M059J (cell line): ENCODE results near the gene CEACAM8. TPM values are rescaled to one million over a fixed set of nuclear protein-coding genes. Genes with fewer than 3 reads are reported as not detected.
"Not testable (repeated sequence)": the region's sequence is repeated elsewhere in the genome, so short reads cannot be mapped to it uniquely, and the experiment has no call there.

Experiments used
- DNase-seq: peaks from one replicate; pipeline ENCODE4 v3.0.0-alpha.2; 2012; ENCODE audit warnings: low read depth
- total RNA-seq: library from RNA; depleted of rRNA; stranded (reverse); fragments of >200 nt; shearing (Covaris generic); gene quantifications from 2 replicates; pipeline ENCODE4 v1.2.3, GENCODE V29; 2014

Gene CEACAM8
- total RNA-seq, 1 experiment from 2014 or later, result not detected

GRCh38 chr19:42573642-42574041 lies 21.1 kb downstream of the CEACAM8 start:
- no peak for DNase-seq

GRCh38 chr19:42571116-42571515 lies 23.6 kb downstream of the CEACAM8 start:
- no peak for DNase-seq

- DNase-seq, result no peak
These were observed 25.5 kb downstream of the CEACAM8 start for GRCh38 chr19:42569193-42569592.

- DNase-seq, result no peak
These were observed 26.7 kb downstream of the CEACAM8 start for GRCh38 chr19:42568006-42568405.

- no peak for DNase-seq
These were observed 27.2 kb downstream of the CEACAM8 start for GRCh38 chr19:42567567-42567966.

GRCh38 chr19:42563352-42564210 lies 31.1 kb downstream of the CEACAM8 start:
- peak; percentile 56 for DNase-seq

- DNase-seq, result no peak
These were observed 33.2 kb downstream of the CEACAM8 start for GRCh38 chr19:42561512-42561911.

GRCh38 chr19:42560731-42561130 lies 34.0 kb downstream of the CEACAM8 start:
- no peak for DNase-seq

GRCh38 chr19:42558450-42559150 lies 36.1 kb downstream of the CEACAM8 start:
- DNase-seq, result no peak

GRCh38 chr19:42557386-42557871 lies 37.3 kb downstream of the CEACAM8 start:
- not testable (repeated sequence) for DNase-seq

- DNase-seq, result no peak
These were observed 38.9 kb downstream of the CEACAM8 start for GRCh38 chr19:42555801-42556200.

- no peak for DNase-seq
These were observed 39.4 kb downstream of the CEACAM8 start for GRCh38 chr19:42555317-42555716.

- no peak for DNase-seq
These were observed 40.6 kb downstream of the CEACAM8 start for GRCh38 chr19:42554046-42554575.

GRCh38 chr19:42553292-42554045 lies 41.3 kb downstream of the CEACAM8 start:
- peak; percentile 84 for DNase-seq

GRCh38 chr19:42552086-42553065 lies 42.3 kb downstream of the CEACAM8 start:
- no peak for DNase-seq

- DNase-seq, result not testable (repeated sequence)
These were observed 44.2 kb downstream of the CEACAM8 start for GRCh38 chr19:42550521-42550920.

GRCh38 chr19:42549067-42549466 lies 45.7 kb downstream of the CEACAM8 start:
- DNase-seq, result not testable (repeated sequence)

- no peak for DNase-seq
These were observed 46.2 kb downstream of the CEACAM8 start for GRCh38 chr19:42548552-42548951.

GRCh38 chr19:42547929-42548328 lies 46.8 kb downstream of the CEACAM8 start:
- no peak for DNase-seq

- DNase-seq, result no peak
These were observed 47.8 kb downstream of the CEACAM8 start for GRCh38 chr19:42546831-42547500.
